Measurements from ENCODE around the gene CNOT11.

CNOT11 gene

GRCh38 chr2:101282980-101283379 lies 30.3 kb downstream of the CNOT11 start:
- DNase-seq: no peak

DNA sequence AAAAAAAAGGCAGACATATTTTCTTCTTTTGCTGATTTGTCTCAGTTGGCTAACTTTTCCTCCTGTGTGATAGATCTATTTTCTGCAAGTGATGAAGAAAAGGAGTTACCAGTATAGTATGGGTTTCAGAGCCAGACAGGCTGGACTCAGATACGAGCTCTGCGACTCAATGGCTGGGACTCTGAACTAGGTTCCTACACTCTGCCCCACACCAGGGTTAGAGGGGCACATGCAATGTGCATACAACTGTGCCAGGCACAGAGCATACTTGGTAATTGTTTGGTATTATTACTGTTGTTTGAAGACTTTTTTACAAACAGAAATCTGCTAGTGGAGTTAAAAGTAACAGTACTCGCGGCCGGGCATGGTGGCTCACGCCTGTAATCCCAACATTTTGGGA lies 34.0 kb downstream of the CNOT11 start:
- no peak for DNase-seq

- no peak for DNase-seq
These were observed 34.6 kb downstream of the CNOT11 start for GRCh38 chr2:101287303-101287702.

- DNase-seq: no peak
These were observed 38.0 kb downstream of the CNOT11 start for GRCh38 chr2:101290711-101291110.

DNA sequence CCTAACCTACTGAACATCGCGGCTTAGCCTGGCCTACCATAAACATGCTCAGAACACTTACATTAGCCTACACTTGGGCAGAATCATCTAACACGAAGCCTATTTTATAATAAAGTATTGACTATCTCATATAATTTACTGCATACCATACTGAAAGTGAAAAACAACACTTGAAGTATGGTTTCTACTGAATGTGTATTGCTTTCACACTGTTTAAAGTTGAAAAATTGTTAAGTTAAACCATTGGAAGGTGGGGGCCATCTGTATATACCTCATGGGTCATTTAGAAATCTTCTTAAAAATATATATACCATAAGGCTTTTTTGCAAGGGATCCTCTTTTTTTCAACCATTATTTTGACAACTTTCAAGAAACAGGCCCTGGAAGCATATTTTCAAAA lies 39.3 kb downstream of the CNOT11 start:
- DNase-seq: no peak

DNA sequence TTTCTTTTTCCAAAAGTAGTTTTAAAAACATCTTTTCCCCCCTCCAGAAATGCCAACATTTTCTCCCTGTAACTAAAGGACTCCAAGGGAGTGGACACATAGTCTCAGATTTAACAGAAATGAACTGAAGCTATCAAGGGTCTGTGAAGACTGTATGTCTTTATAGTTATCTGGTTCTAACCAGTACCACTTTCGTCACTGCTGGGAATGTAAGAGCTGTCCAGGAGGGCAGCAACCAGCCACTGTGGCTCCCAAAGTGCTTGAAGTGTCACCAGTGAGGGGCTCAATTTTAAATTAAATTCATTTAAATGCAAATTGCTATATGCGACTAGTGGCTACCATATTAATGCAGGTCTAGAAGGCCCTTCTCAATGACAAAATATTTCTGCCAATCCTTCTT lies 40.9 kb downstream of the CNOT11 start:
- no peak for DNase-seq

- no peak for DNase-seq
These were observed 42.2 kb downstream of the CNOT11 start for GRCh38 chr2:101294861-101295260.

DNA sequence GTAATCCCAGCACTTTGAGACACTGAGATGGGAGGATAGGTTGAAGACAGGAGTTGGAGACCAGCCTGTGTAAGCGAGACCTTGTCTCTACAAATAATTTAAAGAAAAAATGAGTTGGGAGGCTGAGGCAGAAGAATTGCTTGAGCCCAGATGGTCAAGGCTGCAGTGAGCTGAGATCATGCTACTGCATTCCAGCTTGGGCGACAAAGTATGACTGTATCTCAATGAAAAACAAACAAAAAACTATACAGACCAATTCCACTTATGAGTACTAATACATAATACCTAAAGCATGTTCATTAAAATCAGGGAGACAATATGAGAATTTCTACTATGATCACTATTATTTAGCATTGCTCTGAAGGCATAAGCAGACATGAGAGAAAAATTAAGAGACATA lies 43.2 kb downstream of the CNOT11 start:
- DNase-seq: no peak

DNA sequence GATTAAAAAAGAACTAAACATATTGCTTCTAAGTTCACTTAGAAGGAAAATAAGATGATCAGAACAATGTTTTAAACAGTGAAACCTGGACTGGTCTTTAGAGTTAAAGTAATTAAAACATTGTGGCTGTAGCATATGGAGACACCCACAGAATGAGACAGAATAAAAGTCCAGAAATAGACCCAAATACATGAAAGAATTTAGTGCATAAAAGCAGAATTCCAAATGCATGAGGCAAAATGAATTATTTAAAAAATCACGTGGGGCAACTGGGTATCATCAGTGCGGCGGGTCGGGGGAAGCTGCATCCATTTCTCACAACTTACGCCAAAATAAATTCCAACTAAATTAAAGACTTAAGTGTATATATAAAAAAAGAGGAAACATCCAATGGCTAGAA lies 43.7 kb downstream of the CNOT11 start:
- DNase-seq: no peak

DNA sequence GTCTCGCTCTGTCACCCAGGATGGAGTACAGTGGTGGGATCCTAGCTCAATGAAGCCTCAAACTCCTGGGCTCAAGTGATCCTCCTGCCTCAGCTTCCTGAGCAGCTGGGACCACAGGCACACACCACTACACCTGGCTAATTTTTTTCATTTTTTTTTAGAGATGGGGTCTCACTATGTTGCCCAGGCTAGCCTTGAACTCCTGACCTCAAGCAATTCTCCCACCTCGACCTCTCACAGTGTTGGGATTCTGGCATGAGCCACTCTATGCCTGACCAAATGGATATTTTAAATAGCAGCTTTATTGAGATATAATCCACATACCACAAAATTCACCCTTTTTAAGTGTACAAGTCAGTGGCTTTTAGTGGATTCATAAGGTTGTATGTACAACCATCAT lies 44.7 kb downstream of the CNOT11 start:
- no peak for DNase-seq

GRCh38 chr2:101299604-101300003 lies 46.9 kb downstream of the CNOT11 start:
- no peak for DNase-seq

DNA sequence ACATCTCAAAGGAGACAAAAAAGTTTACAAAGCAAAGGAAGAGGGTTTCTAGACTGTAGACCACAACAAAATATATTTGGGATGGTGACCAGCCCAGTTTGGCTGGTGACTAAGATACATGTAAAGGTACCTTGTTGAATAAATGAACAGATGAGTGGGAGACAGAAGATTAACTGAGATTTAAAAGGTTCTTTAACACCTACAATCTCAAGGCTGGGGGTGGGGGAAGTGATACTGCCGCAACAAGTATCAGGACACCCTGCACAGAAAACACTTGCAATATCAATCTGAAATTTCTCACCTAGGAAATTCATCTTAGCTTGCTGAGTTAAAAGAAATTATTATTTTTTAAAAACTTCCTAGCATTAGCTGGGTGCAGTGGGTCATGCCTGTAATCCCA lies 47.5 kb downstream of the CNOT11 start:
- no peak for DNase-seq

DNA sequence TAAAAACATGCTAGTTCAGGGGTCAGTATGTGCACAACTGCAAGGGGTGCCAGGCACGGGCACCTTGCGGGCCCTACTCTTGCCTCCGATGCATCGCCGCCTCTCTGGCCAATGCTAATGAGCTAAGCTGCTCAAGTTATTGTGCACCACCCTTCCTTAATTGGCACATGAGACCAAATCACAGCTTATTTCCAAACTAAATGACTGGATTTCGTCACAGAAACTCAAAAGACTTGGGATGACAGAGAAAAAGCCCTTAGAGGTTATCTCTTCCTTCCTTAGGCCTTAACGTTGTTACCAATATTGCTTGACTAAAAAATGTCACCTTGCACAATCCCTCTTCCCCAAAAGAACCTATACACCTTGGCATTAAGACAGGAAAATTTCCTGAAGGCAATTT lies 48.1 kb downstream of the CNOT11 start:
- no peak for DNase-seq

- no peak for DNase-seq
These were observed 49.3 kb downstream of the CNOT11 start for GRCh38 chr2:101302016-101302415.

- no peak for DNase-seq
These were observed 51.0 kb downstream of the CNOT11 start for GRCh38 chr2:101303688-101304087.

DNA sequence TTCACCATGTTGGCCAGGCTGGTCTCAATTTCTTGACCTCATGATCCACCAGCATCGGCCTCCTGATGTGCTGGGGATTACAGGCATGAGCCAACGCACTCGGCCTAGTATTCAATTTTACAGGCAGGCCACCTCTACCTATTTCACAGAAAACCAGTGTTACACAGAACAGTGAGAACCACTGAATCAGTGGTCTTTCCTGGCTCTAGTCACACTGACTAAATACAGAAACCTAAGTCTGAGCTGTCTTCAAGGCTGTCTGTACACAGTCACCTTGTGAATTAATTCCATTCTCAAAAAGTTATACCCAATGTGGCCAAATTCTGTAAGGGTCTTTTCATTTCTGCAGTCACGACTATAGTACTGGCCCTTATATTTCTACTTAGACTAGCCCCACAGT lies 52.3 kb downstream of the CNOT11 start:
- no peak for DNase-seq

- no peak for DNase-seq
These were observed 52.9 kb downstream of the CNOT11 start for GRCh38 chr2:101305492-101306078.

GRCh38 chr2:101306410-101306809 lies 53.7 kb downstream of the CNOT11 start:
- DNase-seq: peak; percentile 20

DNA sequence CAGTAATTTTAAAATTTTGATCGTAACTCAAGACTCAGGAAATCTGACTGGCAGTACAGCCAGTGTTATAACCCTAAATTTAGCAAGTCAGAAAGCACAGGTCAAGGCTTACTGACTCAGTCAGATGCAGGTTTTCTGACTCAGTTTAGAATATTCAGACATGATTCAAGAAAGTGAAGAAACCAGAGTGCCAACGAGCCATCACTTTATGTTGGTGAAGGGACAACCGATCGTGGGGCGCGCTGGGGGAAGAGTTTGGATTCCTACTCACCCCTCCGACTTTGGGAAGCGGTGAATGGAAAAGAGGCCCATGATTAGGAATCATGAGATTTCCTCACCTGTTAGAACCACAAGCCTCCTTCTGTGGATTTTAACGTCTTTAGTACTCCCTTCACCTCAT lies 54.8 kb downstream of the CNOT11 start:
- no peak for DNase-seq

- DNase-seq: peak; percentile 39
These were observed 55.3 kb downstream of the CNOT11 start for GRCh38 chr2:101307950-101308431.

GRCh38 chr2:101308432-101309210 lies 55.9 kb downstream of the CNOT11 start, which contains the start of gene RNF149:
Gene RNF149, minus strand, starts transcription at chr2:101308701. Its CDS starts 113 bp downstream, at chr2:101308588.
- peak; percentile 92 for DNase-seq

DNA sequence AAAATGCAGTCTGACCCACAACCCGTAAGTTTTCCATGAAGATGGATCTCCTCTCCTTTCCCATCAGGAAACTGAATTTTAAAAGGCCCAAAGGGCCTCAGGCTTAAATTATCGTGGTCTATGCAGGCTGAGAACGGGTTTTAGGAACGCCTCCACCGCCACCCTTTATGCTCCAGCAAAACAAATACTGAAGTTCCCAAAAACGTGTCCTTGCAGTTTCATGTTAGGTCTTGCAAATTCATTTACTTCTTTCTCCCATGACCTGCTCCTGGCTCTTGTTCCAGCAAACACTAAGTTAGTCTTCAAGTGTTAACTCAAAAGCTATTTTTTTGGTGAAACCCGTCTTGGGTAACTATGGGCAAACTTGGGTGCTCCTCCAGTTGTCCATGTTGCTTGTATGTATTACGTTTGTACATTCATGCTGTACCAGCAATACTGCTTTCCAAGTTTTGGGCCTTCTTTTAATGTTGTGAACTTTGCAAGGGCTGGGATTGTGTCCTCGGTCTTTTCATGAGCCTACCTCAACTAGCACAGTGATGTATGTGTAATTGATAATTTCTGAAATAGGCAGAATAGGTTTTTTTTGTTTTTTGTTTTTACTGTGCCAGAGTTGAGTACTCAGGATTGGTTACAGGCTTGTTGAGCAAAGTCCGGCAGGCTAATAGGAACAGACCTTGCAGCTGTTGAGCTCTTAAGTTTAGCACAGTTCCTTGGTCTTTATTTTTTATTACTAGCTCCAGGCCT lies 57.6 kb downstream of the CNOT11 start:
- DNase-seq: no peak

- DNase-seq: no peak
These were observed 58.4 kb downstream of the CNOT11 start for GRCh38 chr2:101310834-101311695.

Data from activated CD8-positive, alpha-beta memory T cell treated with anti-CD3 and anti-CD28 coated beads, Interleukin-2, amount 50 U/mL, for 4 hours (primary cell).